ENCODE data around the gene PRKACB.

DNA sequence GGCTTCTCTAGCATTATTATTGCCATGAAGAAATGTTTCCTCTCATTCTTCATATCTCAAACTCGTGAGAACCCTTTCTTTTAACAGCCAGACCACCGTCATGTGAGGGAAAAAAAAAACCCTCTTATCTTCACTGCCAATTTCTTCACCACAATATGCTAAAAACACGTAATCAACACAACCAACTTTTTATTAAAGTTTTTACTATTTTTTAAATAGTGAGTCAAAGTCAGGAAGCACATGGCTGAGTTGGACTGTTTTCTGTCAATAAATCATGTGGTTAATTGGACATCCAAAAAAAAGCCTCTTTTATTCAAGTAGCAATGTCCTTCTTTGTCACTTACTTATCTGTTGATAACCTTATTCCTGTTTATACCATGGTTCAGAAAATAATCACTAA lies 101.5 kb downstream of the PRKACB start:
- TF ChIP-seq POLR2A (IDR thresholded peaks at IDR 0.05) (no peak), POLR2AphosphoS5 (IDR thresholded peaks at IDR 0.05; ENCODE audit: insufficient read depth in 1 of 2, low read depth in 1 of 2) (no peak)
- TF ChIP-seq, protein P1, sequence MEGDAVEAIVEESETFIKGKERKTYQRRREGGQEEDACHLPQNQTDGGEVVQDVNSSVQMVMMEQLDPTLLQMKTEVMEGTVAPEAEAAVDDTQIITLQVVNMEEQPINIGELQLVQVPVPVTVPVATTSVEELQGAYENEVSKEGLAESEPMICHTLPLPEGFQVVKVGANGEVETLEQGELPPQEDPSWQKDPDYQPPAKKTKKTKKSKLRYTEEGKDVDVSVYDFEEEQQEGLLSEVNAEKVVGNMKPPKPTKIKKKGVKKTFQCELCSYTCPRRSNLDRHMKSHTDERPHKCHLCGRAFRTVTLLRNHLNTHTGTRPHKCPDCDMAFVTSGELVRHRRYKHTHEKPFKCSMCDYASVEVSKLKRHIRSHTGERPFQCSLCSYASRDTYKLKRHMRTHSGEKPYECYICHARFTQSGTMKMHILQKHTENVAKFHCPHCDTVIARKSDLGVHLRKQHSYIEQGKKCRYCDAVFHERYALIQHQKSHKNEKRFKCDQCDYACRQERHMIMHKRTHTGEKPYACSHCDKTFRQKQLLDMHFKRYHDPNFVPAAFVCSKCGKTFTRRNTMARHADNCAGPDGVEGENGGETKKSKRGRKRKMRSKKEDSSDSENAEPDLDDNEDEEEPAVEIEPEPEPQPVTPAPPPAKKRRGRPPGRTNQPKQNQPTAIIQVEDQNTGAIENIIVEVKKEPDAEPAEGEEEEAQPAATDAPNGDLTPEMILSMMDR (IDR thresholded peaks at IDR 0.05), result no peak
